HCT116 (cell line): ENCODE measurements around the gene TTYH2.

Experiments
- CEBPB ChIP-seq: IDR thresholded peaks from 2 replicates; pipeline ENCODE4 v1.6.1; 2012; ENCODE audit warnings: low read depth
- ELF1 ChIP-seq: IDR thresholded peaks from 2 replicates; pipeline ENCODE4 v1.6.1; 2012; ENCODE audit warnings: low read depth, borderline replicate concordance
- EZH2 ChIP-seq: fragments of 200-600 bp; sonication (generic); IDR thresholded peaks from 2 replicates; pipeline ENCODE4 v1.6.1; 2017; ENCODE audit warnings: antibody characterized with exemption, mixed run types
- POLR2A ChIP-seq: IDR thresholded peaks from 2 replicates; pipeline ENCODE4 v1.7.0; 2011; ENCODE audit warnings: borderline replicate concordance; ENCODE audit not compliant: insufficient read depth, insufficient read length; ENCODE audit errors: extremely low read depth
- SIN3A ChIP-seq: IDR thresholded peaks from 2 replicates; pipeline ENCODE4 v1.6.1; 2012; ENCODE audit warnings: low read depth
- YY1 ChIP-seq: IDR thresholded peaks from 2 replicates; pipeline ENCODE4 v1.6.1; 2011; ENCODE audit warnings: low read length, low read depth, moderate library complexity, mild to moderate bottlenecking; ENCODE audit not compliant: insufficient replicate concordance; ENCODE audit errors: extremely low read depth
- ZBTB33 ChIP-seq: IDR thresholded peaks from 2 replicates; pipeline ENCODE4 v1.6.1; 2011; ENCODE audit warnings: mild to moderate bottlenecking, low read length, moderate library complexity; ENCODE audit not compliant: insufficient replicate concordance; ENCODE audit errors: extremely low read depth
- TF ChIP-seq, protein P1 (sequence below), 3 experiments: fragments of 200-600 bp in 1 of 3; sonication (generic) in 1 of 3; IDR thresholded peaks in 2 of 3; conservative IDR thresholded peaks in 1 of 3; 2 replicates each; pipeline ENCODE4 v1.5.1; 2012 to 2017; ENCODE audit warnings: low read depth in 2 of 3, low read length in 2 of 3, antibody characterized with exemption in 1 of 3, borderline replicate concordance in 1 of 3, control low read depth in 1 of 3, mild to moderate bottlenecking in 1 of 3, mixed read lengths in 1 of 3, mixed run types in 1 of 3, moderate library complexity in 1 of 3; ENCODE audit not compliant: insufficient read depth in 1 of 3
- TF ChIP-seq, protein P2 (sequence below): IDR thresholded peaks from 2 replicates; pipeline ENCODE4 v1.6.1; 2012; ENCODE audit warnings: low read depth

DNA sequence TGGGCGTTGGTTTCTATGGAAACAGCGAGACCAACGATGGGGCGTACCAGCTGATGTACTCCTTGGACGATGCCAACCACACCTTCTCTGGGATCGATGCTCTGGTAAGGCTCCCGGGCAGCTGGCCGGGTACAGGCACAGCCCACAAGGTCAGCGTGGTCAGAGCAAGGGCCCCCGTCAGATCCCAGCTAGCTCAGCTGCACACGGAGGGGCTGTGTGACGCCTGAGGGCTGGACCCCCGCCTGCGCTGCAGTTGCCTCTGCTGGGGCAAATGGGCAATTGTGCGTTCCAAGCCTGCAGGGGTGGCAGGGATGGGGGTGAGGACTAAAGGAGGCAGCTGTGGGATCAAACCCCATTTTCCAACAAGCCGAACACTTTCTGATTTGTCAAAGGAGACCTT, 17.5 kb downstream of the TTYH2 start:
- TF ChIP-seq ZBTB33 (no peak), CEBPB (no peak), EZH2 (no peak), SIN3A (no peak), ELF1 (no peak), POLR2A (no peak), YY1 (no peak)
- TF ChIP-seq, protein P1, sequence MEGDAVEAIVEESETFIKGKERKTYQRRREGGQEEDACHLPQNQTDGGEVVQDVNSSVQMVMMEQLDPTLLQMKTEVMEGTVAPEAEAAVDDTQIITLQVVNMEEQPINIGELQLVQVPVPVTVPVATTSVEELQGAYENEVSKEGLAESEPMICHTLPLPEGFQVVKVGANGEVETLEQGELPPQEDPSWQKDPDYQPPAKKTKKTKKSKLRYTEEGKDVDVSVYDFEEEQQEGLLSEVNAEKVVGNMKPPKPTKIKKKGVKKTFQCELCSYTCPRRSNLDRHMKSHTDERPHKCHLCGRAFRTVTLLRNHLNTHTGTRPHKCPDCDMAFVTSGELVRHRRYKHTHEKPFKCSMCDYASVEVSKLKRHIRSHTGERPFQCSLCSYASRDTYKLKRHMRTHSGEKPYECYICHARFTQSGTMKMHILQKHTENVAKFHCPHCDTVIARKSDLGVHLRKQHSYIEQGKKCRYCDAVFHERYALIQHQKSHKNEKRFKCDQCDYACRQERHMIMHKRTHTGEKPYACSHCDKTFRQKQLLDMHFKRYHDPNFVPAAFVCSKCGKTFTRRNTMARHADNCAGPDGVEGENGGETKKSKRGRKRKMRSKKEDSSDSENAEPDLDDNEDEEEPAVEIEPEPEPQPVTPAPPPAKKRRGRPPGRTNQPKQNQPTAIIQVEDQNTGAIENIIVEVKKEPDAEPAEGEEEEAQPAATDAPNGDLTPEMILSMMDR (IDR thresholded peaks at IDR 0.05 in 2 of 3, conservative IDR thresholded peaks at IDR 0.05 in 1 of 3; ENCODE audit: borderline replicate concordance in 1 of 3, insufficient read depth in 1 of 3, low read depth in 2 of 3, low read length in 2 of 3), result no peak
- TF ChIP-seq, protein P2, sequence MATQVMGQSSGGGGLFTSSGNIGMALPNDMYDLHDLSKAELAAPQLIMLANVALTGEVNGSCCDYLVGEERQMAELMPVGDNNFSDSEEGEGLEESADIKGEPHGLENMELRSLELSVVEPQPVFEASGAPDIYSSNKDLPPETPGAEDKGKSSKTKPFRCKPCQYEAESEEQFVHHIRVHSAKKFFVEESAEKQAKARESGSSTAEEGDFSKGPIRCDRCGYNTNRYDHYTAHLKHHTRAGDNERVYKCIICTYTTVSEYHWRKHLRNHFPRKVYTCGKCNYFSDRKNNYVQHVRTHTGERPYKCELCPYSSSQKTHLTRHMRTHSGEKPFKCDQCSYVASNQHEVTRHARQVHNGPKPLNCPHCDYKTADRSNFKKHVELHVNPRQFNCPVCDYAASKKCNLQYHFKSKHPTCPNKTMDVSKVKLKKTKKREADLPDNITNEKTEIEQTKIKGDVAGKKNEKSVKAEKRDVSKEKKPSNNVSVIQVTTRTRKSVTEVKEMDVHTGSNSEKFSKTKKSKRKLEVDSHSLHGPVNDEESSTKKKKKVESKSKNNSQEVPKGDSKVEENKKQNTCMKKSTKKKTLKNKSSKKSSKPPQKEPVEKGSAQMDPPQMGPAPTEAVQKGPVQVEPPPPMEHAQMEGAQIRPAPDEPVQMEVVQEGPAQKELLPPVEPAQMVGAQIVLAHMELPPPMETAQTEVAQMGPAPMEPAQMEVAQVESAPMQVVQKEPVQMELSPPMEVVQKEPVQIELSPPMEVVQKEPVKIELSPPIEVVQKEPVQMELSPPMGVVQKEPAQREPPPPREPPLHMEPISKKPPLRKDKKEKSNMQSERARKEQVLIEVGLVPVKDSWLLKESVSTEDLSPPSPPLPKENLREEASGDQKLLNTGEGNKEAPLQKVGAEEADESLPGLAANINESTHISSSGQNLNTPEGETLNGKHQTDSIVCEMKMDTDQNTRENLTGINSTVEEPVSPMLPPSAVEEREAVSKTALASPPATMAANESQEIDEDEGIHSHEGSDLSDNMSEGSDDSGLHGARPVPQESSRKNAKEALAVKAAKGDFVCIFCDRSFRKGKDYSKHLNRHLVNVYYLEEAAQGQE, result no peak
